ENCODE data around the gene ITIH1. TPM values are rescaled to one million over a fixed set of nuclear protein-coding genes. Genes with fewer than 3 reads are reported as not detected.

ITIH1 gene
- polyA plus RNA-seq, 2 of the 4 experiments (the other 2 are of a cell fraction): not detected

DNA sequence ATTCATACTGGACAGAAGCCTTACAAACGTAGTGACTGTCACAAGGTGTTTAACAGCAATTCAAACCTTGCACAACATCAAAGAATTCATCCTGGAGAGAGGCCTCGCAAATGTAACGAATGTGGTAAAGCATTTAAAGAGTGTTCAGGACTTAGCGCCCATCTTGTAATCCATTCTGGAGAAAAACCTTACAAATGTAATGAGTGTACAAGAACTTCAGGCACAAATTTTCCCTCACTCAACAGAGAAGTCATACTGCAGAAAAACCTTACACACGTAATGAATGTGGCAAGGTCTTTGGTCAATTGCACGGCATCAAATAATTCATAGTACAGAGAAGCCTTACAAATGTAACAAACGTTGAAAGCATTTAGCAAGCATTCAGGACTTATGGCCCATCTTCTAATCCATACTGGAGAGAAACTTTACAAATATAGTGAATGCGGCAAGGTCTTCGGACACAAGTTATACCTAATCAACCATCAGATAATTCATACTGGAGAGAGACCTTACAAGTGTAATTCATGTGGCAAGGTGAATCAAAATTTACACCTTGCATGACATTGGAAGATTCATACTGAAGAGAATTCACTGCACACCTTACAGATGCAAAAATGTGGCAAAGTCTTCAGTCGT, 44.0 kb upstream of the ITIH1 start:
- CTCF ChIA-PET: no interaction called here
- no peak for DNase-seq (ENCODE audit: low read depth in 1 of 2, low spot score in 1 of 2)
- H3K9me3 ChIP-seq: peaks cover 6% of the 10 kb centered on the region; the same call in 2 of the 3 replicates
- H3K4me1 ChIP-seq: no peaks in the 10 kb centered on the region
- H3K27ac ChIP-seq: no peak overlapping the region
- FAIRE-seq: no peak
- no peak for TF ChIP-seq HOXB5 (CRISPR knock-in tag; IDR thresholded peaks at IDR 0.05)
- no peak for TF ChIP-seq KDM5A (IDR thresholded peaks at IDR 0.05)
- TF ChIP-seq, protein P1, sequence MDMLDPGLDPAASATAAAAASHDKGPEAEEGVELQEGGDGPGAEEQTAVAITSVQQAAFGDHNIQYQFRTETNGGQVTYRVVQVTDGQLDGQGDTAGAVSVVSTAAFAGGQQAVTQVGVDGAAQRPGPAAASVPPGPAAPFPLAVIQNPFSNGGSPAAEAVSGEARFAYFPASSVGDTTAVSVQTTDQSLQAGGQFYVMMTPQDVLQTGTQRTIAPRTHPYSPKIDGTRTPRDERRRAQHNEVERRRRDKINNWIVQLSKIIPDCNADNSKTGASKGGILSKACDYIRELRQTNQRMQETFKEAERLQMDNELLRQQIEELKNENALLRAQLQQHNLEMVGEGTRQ (IDR thresholded peaks at IDR 0.05): no peak
- TF ChIP-seq POLR2AphosphoS2 (conservative IDR thresholded peaks at IDR 0.05; ENCODE audit: low read length): no peak
- no peak for TF ChIP-seq RNF2 (IDR thresholded peaks at IDR 0.05; ENCODE audit: borderline replicate concordance, low read depth)
- TF ChIP-seq EHMT2 (IDR thresholded peaks at IDR 0.05; ENCODE audit: low read depth): no peak
- TF ChIP-seq TP53 (CRISPR knock-in tag; IDR thresholded peaks at IDR 0.05): no peak
- TF ChIP-seq, protein P2, sequence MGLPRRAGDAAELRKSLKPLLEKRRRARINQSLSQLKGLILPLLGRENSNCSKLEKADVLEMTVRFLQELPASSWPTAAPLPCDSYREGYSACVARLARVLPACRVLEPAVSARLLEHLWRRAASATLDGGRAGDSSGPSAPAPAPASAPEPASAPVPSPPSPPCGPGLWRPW (IDR thresholded peaks at IDR 0.05): no peak
- no peak for TF ChIP-seq FOSB (CRISPR knock-in tag; IDR thresholded peaks at IDR 0.05)
- no peak overlapping the region for H3K4me3 ChIP-seq
- no peak overlapping the region for H3K4me2 ChIP-seq
- POLR2A ChIA-PET: no interaction called here
- ATAC-seq: no peak
- WGBS (ENCODE audit: missing lambda C conversion rate): 82% methylated on average over 10 of the region's 10 CpGs

DNA sequence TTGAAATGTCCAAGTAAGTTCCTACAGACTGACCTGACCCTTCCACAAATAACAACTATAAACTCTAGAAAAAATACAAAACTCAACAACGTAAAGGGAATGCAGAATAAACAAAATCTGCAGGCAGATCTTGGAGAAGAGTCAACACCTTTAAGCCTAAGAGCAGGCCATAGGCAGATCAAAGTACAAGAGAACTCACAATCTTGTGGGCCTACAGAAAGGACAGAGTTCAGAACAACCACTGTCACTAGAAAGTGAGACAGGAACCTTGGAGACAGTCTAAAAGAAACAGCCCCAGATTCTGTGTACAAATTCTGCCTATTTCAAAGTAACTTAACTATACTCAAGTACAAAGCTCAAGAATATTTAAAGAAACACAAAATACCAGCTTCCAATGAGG, 37.7 kb upstream of the ITIH1 start:
- Histone ChIP-seq H3K4me1 (no peaks in the 10 kb centered on the region), H3K4me2 (no peak overlapping the region), H3K27ac (no peak overlapping the region), H3K9me3 (no peaks in the 10 kb centered on the region), H3K4me3 (no peak overlapping the region)
- CTCF ChIA-PET: interaction anchor here (1.0 kb wide), 1 partner anchor 101 kb away, joined by 3 read pairs; no protein-coding TSS in a partner anchor
- ATAC-seq (no peak), FAIRE-seq (no peak), DNase-seq (ENCODE audit: low read depth in 1 of 2, low spot score in 1 of 2) (no peak)
- TF ChIP-seq EHMT2 (IDR thresholded peaks at IDR 0.05; ENCODE audit: low read depth) (no peak), FOSL2 (IDR thresholded peaks at IDR 0.05) (no peak), FOSL2 (CRISPR knock-in tag; IDR thresholded peaks at IDR 0.05) (no peak), RCOR1 (IDR thresholded peaks at IDR 0.05; ENCODE audit: low read depth, low read length) (no peak), HDAC2 (IDR thresholded peaks at IDR 0.05) (no peak), TP53 (CRISPR knock-in tag; IDR thresholded peaks at IDR 0.05) (no peak), RFX5 (IDR thresholded peaks at IDR 0.05) (no peak), PHF8 (IDR thresholded peaks at IDR 0.05; ENCODE audit: borderline replicate concordance, low read depth) (no peak)
- POLR2A ChIA-PET: no interaction called here
- WGBS (ENCODE audit: missing lambda C conversion rate): 71% methylated on average over 1 of the region's 1 CpG

DNA sequence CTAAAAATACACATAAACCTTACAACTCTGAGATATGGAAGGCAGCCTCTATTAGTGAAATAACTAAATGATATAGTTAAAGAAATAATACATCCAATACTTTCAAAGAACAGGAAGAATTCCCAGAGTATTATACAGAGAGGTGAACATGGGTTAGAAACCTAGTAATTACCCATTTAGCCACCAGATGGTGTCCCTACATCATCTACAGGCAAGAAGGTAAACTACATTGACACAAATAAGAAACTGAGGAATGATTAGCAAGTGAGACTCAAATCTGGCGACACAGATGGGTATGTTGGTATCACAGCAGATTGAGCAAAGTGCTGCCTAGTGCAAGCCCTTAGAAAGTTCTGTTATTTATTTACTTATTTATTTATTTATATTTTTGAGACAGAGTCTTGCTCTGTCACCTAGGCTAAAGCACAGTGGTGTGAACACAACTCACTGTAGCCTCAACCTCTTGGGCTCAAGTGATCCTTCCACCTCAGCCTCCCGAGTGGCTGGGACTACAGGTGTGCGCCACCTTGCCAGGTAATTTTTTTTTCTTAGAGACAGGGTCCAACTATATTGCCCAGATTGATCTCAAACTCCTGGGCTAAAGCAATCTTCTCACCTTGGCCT, 34.9 kb upstream of the ITIH1 start:
- FAIRE-seq (no peak), DNase-seq (ENCODE audit: low read depth in 1 of 2, low spot score in 1 of 2) (peak; percentile 31 to 33), ATAC-seq (peak; percentile 66 to 83; a peak in 3 of 6 replicates)
- Histone ChIP-seq H3K27ac (no peak overlapping the region), H3K9me3 (no peaks in the 10 kb centered on the region), H3K4me2 (no peak overlapping the region), H3K4me1 (no peaks in the 10 kb centered on the region), H3K4me3 (no peak overlapping the region)
- TF ChIP-seq TP53 (CRISPR knock-in tag; IDR thresholded peaks at IDR 0.05) (no peak), CEBPB (IDR thresholded peaks at IDR 0.05) (no peak), KDM1A (IDR thresholded peaks at IDR 0.05; ENCODE audit: low read depth) (no peak), RAD21 (conservative IDR thresholded peaks at IDR 0.05 in 1 of 2, IDR thresholded peaks at IDR 0.05 in 1 of 2) (peak; percentile 56 to 68), SMC3 (IDR thresholded peaks at IDR 0.05) (peak; percentile 43; the same call in 2 of the 3 replicates), EHMT2 (IDR thresholded peaks at IDR 0.05; ENCODE audit: low read depth) (no peak), MYC (IDR thresholded peaks at IDR 0.05; ENCODE audit: borderline replicate concordance, low read length) (no peak)
- TF ChIP-seq, protein P3, sequence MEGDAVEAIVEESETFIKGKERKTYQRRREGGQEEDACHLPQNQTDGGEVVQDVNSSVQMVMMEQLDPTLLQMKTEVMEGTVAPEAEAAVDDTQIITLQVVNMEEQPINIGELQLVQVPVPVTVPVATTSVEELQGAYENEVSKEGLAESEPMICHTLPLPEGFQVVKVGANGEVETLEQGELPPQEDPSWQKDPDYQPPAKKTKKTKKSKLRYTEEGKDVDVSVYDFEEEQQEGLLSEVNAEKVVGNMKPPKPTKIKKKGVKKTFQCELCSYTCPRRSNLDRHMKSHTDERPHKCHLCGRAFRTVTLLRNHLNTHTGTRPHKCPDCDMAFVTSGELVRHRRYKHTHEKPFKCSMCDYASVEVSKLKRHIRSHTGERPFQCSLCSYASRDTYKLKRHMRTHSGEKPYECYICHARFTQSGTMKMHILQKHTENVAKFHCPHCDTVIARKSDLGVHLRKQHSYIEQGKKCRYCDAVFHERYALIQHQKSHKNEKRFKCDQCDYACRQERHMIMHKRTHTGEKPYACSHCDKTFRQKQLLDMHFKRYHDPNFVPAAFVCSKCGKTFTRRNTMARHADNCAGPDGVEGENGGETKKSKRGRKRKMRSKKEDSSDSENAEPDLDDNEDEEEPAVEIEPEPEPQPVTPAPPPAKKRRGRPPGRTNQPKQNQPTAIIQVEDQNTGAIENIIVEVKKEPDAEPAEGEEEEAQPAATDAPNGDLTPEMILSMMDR (IDR thresholded peaks at IDR 0.05): peak; percentile 59
- TF ChIP-seq, protein P4, sequence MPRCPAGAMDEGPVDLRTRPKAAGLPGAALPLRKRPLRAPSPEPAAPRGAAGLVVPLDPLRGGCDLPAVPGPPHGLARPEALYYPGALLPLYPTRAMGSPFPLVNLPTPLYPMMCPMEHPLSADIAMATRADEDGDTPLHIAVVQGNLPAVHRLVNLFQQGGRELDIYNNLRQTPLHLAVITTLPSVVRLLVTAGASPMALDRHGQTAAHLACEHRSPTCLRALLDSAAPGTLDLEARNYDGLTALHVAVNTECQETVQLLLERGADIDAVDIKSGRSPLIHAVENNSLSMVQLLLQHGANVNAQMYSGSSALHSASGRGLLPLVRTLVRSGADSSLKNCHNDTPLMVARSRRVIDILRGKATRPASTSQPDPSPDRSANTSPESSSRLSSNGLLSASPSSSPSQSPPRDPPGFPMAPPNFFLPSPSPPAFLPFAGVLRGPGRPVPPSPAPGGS (IDR thresholded peaks at IDR 0.05): no peak
- TF ChIP-seq, protein P5, sequence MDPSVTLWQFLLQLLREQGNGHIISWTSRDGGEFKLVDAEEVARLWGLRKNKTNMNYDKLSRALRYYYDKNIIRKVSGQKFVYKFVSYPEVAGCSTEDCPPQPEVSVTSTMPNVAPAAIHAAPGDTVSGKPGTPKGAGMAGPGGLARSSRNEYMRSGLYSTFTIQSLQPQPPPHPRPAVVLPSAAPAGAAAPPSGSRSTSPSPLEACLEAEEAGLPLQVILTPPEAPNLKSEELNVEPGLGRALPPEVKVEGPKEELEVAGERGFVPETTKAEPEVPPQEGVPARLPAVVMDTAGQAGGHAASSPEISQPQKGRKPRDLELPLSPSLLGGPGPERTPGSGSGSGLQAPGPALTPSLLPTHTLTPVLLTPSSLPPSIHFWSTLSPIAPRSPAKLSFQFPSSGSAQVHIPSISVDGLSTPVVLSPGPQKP (IDR thresholded peaks at IDR 0.05; ENCODE audit: low read depth, low read length): no peak
- TF ChIP-seq, protein P6, sequence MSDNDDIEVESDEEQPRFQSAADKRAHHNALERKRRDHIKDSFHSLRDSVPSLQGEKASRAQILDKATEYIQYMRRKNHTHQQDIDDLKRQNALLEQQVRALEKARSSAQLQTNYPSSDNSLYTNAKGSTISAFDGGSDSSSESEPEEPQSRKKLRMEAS (IDR thresholded peaks at IDR 0.05): no peak
- ChIA-PET CTCF (interaction anchor here (0.6 to 2.3 kb wide), 6 partner anchors 11 to 331 kb away, joined by 3 to 5 read pairs (median 3); no protein-coding TSS in a partner anchor), POLR2A (no interaction called here)
- 66% methylated on average over 3 of the region's 3 CpGs for WGBS (ENCODE audit: missing lambda C conversion rate)

Measured in A549 (cell line).